NB4 (cell line): Measurements from ENCODE around the gene MYLK.

Source experiments
- TF ChIP-seq, protein P1 (sequence below): IDR thresholded peaks from one replicate; pipeline ENCODE4 v1.5.1; 2012; ENCODE audit warnings: low read depth, low read length
- TF ChIP-seq, protein P2 (sequence below): IDR thresholded peaks from 2 replicates; pipeline ENCODE4 v1.6.1; 2011; ENCODE audit warnings: low read depth, low read length

DNA sequence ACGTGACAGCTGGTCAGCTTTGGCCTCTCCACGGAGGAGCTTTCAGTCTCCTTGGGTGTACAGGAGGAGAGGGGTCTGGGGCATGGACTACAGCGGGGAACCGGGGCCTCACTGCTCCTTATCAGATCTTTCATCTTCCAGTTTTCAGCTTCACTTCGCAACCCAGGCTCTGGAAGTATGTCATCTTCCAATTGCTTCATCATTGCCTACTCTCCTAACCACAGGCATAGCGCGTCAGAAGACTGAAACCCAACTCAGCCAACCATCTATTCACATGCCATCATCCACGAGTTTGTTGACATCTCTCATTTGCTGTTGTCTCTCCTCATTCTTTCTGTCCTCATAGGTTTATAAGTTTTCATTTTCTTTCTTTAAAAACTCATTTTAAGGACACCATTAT, 119.5 kb downstream of the MYLK start:
- TF ChIP-seq, protein P1, sequence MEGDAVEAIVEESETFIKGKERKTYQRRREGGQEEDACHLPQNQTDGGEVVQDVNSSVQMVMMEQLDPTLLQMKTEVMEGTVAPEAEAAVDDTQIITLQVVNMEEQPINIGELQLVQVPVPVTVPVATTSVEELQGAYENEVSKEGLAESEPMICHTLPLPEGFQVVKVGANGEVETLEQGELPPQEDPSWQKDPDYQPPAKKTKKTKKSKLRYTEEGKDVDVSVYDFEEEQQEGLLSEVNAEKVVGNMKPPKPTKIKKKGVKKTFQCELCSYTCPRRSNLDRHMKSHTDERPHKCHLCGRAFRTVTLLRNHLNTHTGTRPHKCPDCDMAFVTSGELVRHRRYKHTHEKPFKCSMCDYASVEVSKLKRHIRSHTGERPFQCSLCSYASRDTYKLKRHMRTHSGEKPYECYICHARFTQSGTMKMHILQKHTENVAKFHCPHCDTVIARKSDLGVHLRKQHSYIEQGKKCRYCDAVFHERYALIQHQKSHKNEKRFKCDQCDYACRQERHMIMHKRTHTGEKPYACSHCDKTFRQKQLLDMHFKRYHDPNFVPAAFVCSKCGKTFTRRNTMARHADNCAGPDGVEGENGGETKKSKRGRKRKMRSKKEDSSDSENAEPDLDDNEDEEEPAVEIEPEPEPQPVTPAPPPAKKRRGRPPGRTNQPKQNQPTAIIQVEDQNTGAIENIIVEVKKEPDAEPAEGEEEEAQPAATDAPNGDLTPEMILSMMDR: no peak
- TF ChIP-seq, protein P2, sequence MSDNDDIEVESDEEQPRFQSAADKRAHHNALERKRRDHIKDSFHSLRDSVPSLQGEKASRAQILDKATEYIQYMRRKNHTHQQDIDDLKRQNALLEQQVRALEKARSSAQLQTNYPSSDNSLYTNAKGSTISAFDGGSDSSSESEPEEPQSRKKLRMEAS: no peak
